K562 (cell line): ENCODE measurements around the gene DPP4. TPM values are rescaled to one million over a fixed set of nuclear protein-coding genes. Genes with fewer than 3 reads are reported as not detected.

Experiments
- ATAC-seq: fragments of 200-7000 bp; cut with Tn5 transposase; 3 replicates; pipeline ENCODE4 v1.9.1; 2020; ENCODE audit warnings: moderate library complexity
- BruUV-seq: library from RNA; stranded (reverse); fragments of 400-500 nt; replicated peaks from 2 replicates; lab custom pipeline; 2021; lab: Mats Ljungman, UMichigan
- CTCF ChIA-PET: fragments of 300-600 bp; formaldehyde crosslinking; extraction: SDS; loops from one replicate; lab custom pipeline; 2021; ENCODE audit warnings: low intra/inter-chr PET ratio; lab: Yijun Ruan, JAX
- POLR2A ChIA-PET: fragments of 300-600, 350-650 bp; sonication (Branson Sonifier 250); formaldehyde crosslinking; extraction: SDS; loops from one replicate; lab custom pipeline; 2021; ENCODE audit warnings: antibody characterized with exemption, inconsistent platforms; lab: Yijun Ruan, JAX
- DNase-seq, 4 experiments: peaks; one replicate each; pipeline versions ENCODE4 v3.0.0 to v3.0.0-alpha.2; 2011 to 2018; ENCODE audit warnings: low spot score in 3 of 4, mixed read lengths in 3 of 4; ENCODE audit errors: extremely low read depth in 1 of 4
- FAIRE-seq: peaks from 2 replicates; lab custom pipeline; 2011; peaks lifted over from hg19 to GRCh38; lab: Jason Lieb, UNC
- H2AFZ ChIP-seq: 2 replicates; pipeline ENCODE4 v1.6.0; 2011; ENCODE audit warnings: low read depth, low read length, control low read depth, inconsistent platforms
- H3K27ac ChIP-seq: fragments of 200-600 bp; 3 replicates; pipeline ENCODE4 v1.8.0; 2011; ENCODE audit warnings: low read depth, mild to moderate bottlenecking, control low read depth, inconsistent platforms, low read length, moderate library complexity, mixed read lengths; ENCODE audit errors: extremely low read depth
- H3K27me3 ChIP-seq, 2 experiments: fragments of 300-600 bp in 1 of 2; 2 replicates in 1 of 2; 3 replicates in 1 of 2; pipeline versions ENCODE4 v1.6.0 to v1.8.0; 2011; ENCODE audit warnings: inconsistent platforms in 2 of 2, low read length in 2 of 2, mild to moderate bottlenecking in 1 of 2, mixed read lengths in 1 of 2, moderate library complexity in 1 of 2; ENCODE audit not compliant: control insufficient read depth in 2 of 2, insufficient read depth in 2 of 2
- H3K36me3 ChIP-seq: fragments of 300-600 bp; 3 replicates; pipeline ENCODE4 v1.8.0; 2011; ENCODE audit warnings: mild to moderate bottlenecking, low read length, inconsistent platforms; ENCODE audit not compliant: control insufficient read depth, insufficient read depth
- H3K4me1 ChIP-seq, 2 experiments: fragments of 200-600 bp in 1 of 2; replicated peaks in 1 of 2; 2 replicates in 1 of 2; 3 replicates in 1 of 2; pipeline versions ENCODE4 v1.5.1 to v1.8.0; 2011; ENCODE audit warnings: inconsistent platforms in 2 of 2, low read length in 2 of 2, mild to moderate bottlenecking in 1 of 2, mixed read lengths in 1 of 2, moderate library complexity in 1 of 2; ENCODE audit not compliant: control insufficient read depth in 2 of 2, insufficient read depth in 2 of 2
- H3K4me2 ChIP-seq: 2 replicates; pipeline ENCODE4 v1.6.1; 2011; ENCODE audit warnings: low read length, control low read depth, inconsistent platforms, mixed read lengths; ENCODE audit not compliant: insufficient read depth
- H3K4me3 ChIP-seq: fragments of 200-600 bp; sonication (generic), shearing (Covaris generic); 2 replicates; pipeline ENCODE4 v1.5.1; 2016; ENCODE audit warnings: control low read depth, inconsistent platforms
- H3K79me2 ChIP-seq: fragments of 200-600 bp; 3 replicates; pipeline ENCODE4 v1.8.0; 2011; ENCODE audit warnings: low read length, inconsistent platforms; ENCODE audit not compliant: control insufficient read depth, insufficient read depth
- H3K9ac ChIP-seq, 2 experiments: 2 replicates each; pipeline versions ENCODE4 v1.6.0 to v1.6.1; 2011; ENCODE audit warnings: low read depth in 2 of 2, low read length in 2 of 2, control low read depth in 1 of 2, inconsistent platforms in 1 of 2, mild to moderate bottlenecking in 1 of 2, mixed read lengths in 1 of 2; ENCODE audit not compliant: insufficient read depth in 1 of 2
- H3K9me1 ChIP-seq: one replicate; pipeline ENCODE4 v1.6.0; 2011; ENCODE audit warnings: inconsistent platforms, mild to moderate bottlenecking, low read length, moderate library complexity; ENCODE audit not compliant: control insufficient read depth, insufficient read depth
- H3K9me3 ChIP-seq: replicated peaks from 2 replicates; pipeline ENCODE4 v1.5.1; 2011; ENCODE audit warnings: low read depth, low read length, inconsistent platforms; ENCODE audit not compliant: control insufficient read depth, insufficient read depth
- H4K20me1 ChIP-seq: replicated peaks from 2 replicates; pipeline ENCODE4 v1.6.1; 2011; ENCODE audit warnings: low read length, inconsistent platforms, mixed read lengths; ENCODE audit not compliant: control insufficient read depth, insufficient read depth
- CBX1 ChIP-seq: sonication (generic); IDR thresholded peaks from 2 replicates; pipeline ENCODE4 v1.6.1; 2016; ENCODE audit warnings: antibody characterized with exemption, low read depth, mild to moderate bottlenecking
- EP400 ChIP-seq: fragments of 450-650 bp; IDR thresholded peaks from 2 replicates; pipeline ENCODE4 v1.6.1; 2017; ENCODE audit warnings: antibody characterized with exemption, mild to moderate bottlenecking, moderate library complexity
- HDAC1 ChIP-seq, 2 experiments: fragments of 450-650 bp; IDR thresholded peaks; 2 replicates each; pipeline ENCODE4 v1.6.1; 2016 to 2017; ENCODE audit warnings: inconsistent platforms in 1 of 2, mild to moderate bottlenecking in 1 of 2, moderate library complexity in 1 of 2
- HLTF ChIP-seq: fragments of 450-650 bp; IDR thresholded peaks from 2 replicates; pipeline ENCODE4 v1.6.1; 2016
- RBM17 ChIP-seq: fragments of 200-400 bp; formaldehyde crosslinking; IDR thresholded peaks from 2 replicates; pipeline ENCODE4 v1.6.1; 2017; ENCODE audit warnings: low read depth, mild to moderate bottlenecking, low read length, borderline replicate concordance
- SIX5 ChIP-seq, 2 experiments: IDR thresholded peaks; 2 replicates each; pipeline ENCODE4 v1.6.1; 2011; ENCODE audit warnings: low read length in 2 of 2, borderline replicate concordance in 1 of 2, low read depth in 1 of 2, mild to moderate bottlenecking in 1 of 2, moderate library complexity in 1 of 2; ENCODE audit not compliant: insufficient read depth in 1 of 2
- SRSF1 ChIP-seq: fragments of 200-400 bp; formaldehyde crosslinking; IDR thresholded peaks from 2 replicates; pipeline ENCODE4 v1.6.1; 2017; ENCODE audit warnings: mild to moderate bottlenecking, low read depth, low read length, moderate library complexity
- ZNF282 ChIP-seq: sonication (generic); formaldehyde crosslinking; IDR thresholded peaks from 2 replicates; pipeline ENCODE4 v1.8.1; 2023; ENCODE audit warnings: missing genetic modification reagents
- WGBS: fragments of 100-300 bp; shearing (Covaris generic); methylation state at CpG from one replicate; pipeline ENCODE4 v1.1.6; 2016; ENCODE audit warnings: low coverage, mixed read lengths; ENCODE audit not compliant: insufficient coverage; ENCODE audit errors: missing lambda C conversion rate; 5-methylcytosine and 5-hydroxymethylcytosine counted together
- in situ Hi-C: fragments of 300-500 bp; cut with MboI; formaldehyde crosslinking; loops from 4 replicates; pipeline ENCODE4 v1.15.0; 2018; ENCODE audit warnings: inconsistent platforms, mixed read lengths
- intact Hi-C: fragments of 100-400 bp; cut with micrococcal nuclease; formaldehyde crosslinking; loops from 2 replicates; pipeline ENCODE4 v1.14.2; 2022
- polyA plus RNA-seq, 8 experiments: library from polyadenylated mRNA; depleted of rRNA in 4 of 8; stranded (reverse) in 5 of 8; unstranded in 3 of 8; fragments of >200 nt; fragmentation: Nextera tagmentation in 2 of 8; fragmentation: Illumina TruSeq in 1 of 8; extraction: Ambion mirVana in 2 of 8; extraction: Trizol in 1 of 8; gene quantifications; 2 replicates each; pipeline versions ENCODE4 v1.2.1 to v1.2.3, GENCODE V29; 2011 to 2014; ENCODE audit warnings: inconsistent platforms in 1 of 8, missing spikeins in 1 of 8
- total RNA-seq, 7 experiments: library from RNA; depleted of rRNA in 6 of 7; stranded (reverse); fragments of >200 nt in 6 of 7; fragmentation: Illumina TruSeq in 2 of 7; extraction: Trizol in 2 of 7; gene quantifications; 2 replicates each; pipeline versions ENCODE4 v1.2.1 to v1.2.3, GENCODE V29; 2011 to 2021; ENCODE audit warnings: low replicate concordance in 1 of 7
- TF ChIP-seq, protein P1 (sequence below), 2 experiments: IDR thresholded peaks in 1 of 2; conservative IDR thresholded peaks in 1 of 2; 2 replicates each; pipeline ENCODE4 v1.6.1; 2016; ENCODE audit warnings: low read depth in 2 of 2, mild to moderate bottlenecking in 1 of 2, missing compliant biosample characterization in 1 of 2, missing genetic modification characterization in 1 of 2, moderate library complexity in 1 of 2
- TF ChIP-seq, protein P2 (sequence below): sonication (generic); formaldehyde crosslinking; IDR thresholded peaks from 2 replicates; pipeline ENCODE4 v1.8.0; 2023; ENCODE audit warnings: mild to moderate bottlenecking, missing genetic modification reagents
- TF ChIP-seq, protein P3 (sequence below): fragments of 250-450 bp; sonication (Bioruptor Pico); IDR thresholded peaks from 2 replicates; pipeline ENCODE4 v1.5.1; 2021; ENCODE audit warnings: mild to moderate bottlenecking

DPP4 gene
- total and polyA plus RNA-seq, 9 of the 15 experiments (the other 6 are each of a cell fraction or from before 2014, with no cell fraction given): 0.11 TPM; not detected in 8

DNA sequence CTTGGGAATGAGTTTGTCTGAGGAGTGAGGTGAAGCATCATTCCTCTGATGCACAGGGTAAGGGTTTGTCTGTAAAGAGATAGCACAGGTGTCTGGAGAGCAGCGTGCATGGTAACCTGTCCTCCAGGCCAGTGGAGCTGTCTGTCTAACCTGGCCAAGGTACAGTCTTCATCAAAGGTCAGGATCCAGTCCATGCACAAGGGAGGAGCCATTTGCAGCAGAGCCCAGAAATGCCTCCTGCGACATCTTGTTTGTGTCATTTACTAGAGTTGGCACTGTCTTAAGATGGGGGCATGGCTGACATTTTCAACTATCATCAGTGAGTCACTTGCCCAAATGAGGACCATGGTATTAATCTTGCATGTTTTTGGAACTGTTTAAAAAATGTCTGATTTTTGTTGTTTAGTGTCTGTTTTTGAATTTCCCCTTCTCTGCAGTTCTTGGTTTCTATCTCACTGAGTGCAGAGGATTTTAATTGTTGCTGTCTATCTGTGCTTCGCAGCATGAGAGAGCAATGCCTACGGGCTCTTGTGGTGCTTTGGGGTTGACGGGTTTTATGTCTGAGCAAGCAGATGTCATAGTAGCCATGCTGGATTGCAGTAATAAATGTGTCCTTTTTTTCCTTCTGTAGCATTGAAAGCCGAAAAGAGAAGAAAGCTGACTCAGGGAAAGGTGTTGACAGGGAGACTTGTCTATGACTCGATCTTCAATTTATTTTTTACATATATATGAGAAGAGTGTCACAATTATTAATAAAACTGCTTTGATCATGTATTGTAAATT is 91.3 kb downstream of the DPP4 start (continued):
- TF ChIP-seq, protein P1, sequence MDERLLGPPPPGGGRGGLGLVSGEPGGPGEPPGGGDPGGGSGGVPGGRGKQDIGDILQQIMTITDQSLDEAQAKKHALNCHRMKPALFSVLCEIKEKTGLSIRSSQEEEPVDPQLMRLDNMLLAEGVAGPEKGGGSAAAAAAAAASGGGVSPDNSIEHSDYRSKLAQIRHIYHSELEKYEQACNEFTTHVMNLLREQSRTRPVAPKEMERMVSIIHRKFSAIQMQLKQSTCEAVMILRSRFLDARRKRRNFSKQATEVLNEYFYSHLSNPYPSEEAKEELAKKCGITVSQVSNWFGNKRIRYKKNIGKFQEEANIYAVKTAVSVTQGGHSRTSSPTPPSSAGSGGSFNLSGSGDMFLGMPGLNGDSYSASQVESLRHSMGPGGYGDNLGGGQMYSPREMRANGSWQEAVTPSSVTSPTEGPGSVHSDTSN (CRISPR knock-in tag; IDR thresholded peaks at IDR 0.05; ENCODE audit: low read depth): no peak
- TF ChIP-seq, protein P1 (tag; conservative IDR thresholded peaks at IDR 0.05; ENCODE audit: low read depth): no peak
- no peak for TF ChIP-seq HLTF
- TF ChIP-seq RBM17: no peak

DNA sequence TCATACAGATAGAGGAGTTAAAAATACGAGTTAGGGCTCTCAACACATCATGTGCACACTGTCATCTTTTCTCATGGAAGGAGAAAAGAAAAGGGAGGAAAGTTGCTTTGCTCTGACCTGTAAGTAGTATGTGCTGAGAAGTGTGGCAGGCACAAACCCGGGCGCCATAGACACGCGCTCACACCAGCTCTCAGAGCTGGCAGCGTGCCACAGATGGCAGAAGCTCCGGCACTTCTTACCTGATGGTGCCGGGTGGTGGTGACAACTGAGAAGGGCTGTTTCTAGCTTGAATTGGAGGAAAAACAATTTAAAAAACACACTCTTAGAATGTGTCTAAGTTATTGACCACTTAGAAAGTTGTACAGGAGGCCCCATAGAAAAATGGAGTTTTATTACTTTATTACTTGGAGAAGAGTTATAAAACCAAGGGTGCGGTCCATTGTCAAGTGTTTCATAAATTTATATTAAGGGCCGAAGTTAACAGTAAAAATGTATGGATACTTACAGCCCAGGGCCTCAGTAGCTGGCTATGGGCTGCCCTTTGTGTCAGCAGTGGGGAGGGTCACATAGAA is 92.2 kb downstream of the DPP4 start:
- H3K27ac ChIP-seq: no peak overlapping the region
- no peaks in the 10 kb centered on the region for H3K4me1 ChIP-seq
- H4K20me1 ChIP-seq: no peaks in the 10 kb centered on the region
- H3K4me2 ChIP-seq: no peak overlapping the region
- ChIA-PET POLR2A (no interaction called here), CTCF (no interaction called here)
- H3K36me3 ChIP-seq: no peaks in the 10 kb centered on the region
- no peak overlapping the region for H3K4me3 ChIP-seq
- ATAC-seq: no peak
- intact Hi-C loops (no loop called here), in situ Hi-C loops (no loop called here)
- H3K9me3 ChIP-seq: no peaks in the 10 kb centered on the region
- no peaks in the 10 kb centered on the region for H3K9me1 ChIP-seq
- H3K79me2 ChIP-seq: no peaks in the 10 kb centered on the region
- under 1% methylated on average over 10 of the region's 10 CpGs for WGBS
- H3K27me3 ChIP-seq: no peaks in the 10 kb centered on the region
- DNase-seq: no peak
- no peak overlapping the region for H2AFZ ChIP-seq
- FAIRE-seq: no peak
- no TSS peak for BruUV-seq
- H3K9ac ChIP-seq: no peak overlapping the region
- TF ChIP-seq EP400 (no peak), SRSF1 (no peak), SIX5 (IDR thresholded peaks at IDR 0.05; ENCODE audit: borderline replicate concordance in 1 of 2, insufficient read depth in 1 of 2, low read depth in 1 of 2, low read length in 2 of 2) (no peak), ZNF282 (CRISPR knock-in tag) (no peak), HLTF (no peak), CBX1 (no peak), HDAC1 (IDR thresholded peaks at IDR 0.05) (no peak)
- TF ChIP-seq, protein P2, sequence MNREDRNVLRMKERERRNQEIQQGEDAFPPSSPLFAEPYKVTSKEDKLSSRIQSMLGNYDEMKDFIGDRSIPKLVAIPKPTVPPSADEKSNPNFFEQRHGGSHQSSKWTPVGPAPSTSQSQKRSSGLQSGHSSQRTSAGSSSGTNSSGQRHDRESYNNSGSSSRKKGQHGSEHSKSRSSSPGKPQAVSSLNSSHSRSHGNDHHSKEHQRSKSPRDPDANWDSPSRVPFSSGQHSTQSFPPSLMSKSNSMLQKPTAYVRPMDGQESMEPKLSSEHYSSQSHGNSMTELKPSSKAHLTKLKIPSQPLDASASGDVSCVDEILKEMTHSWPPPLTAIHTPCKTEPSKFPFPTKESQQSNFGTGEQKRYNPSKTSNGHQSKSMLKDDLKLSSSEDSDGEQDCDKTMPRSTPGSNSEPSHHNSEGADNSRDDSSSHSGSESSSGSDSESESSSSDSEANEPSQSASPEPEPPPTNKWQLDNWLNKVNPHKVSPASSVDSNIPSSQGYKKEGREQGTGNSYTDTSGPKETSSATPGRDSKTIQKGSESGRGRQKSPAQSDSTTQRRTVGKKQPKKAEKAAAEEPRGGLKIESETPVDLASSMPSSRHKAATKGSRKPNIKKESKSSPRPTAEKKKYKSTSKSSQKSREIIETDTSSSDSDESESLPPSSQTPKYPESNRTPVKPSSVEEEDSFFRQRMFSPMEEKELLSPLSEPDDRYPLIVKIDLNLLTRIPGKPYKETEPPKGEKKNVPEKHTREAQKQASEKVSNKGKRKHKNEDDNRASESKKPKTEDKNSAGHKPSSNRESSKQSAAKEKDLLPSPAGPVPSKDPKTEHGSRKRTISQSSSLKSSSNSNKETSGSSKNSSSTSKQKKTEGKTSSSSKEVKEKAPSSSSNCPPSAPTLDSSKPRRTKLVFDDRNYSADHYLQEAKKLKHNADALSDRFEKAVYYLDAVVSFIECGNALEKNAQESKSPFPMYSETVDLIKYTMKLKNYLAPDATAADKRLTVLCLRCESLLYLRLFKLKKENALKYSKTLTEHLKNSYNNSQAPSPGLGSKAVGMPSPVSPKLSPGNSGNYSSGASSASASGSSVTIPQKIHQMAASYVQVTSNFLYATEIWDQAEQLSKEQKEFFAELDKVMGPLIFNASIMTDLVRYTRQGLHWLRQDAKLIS (CRISPR knock-in tag): no peak
- TF ChIP-seq, protein P3, sequence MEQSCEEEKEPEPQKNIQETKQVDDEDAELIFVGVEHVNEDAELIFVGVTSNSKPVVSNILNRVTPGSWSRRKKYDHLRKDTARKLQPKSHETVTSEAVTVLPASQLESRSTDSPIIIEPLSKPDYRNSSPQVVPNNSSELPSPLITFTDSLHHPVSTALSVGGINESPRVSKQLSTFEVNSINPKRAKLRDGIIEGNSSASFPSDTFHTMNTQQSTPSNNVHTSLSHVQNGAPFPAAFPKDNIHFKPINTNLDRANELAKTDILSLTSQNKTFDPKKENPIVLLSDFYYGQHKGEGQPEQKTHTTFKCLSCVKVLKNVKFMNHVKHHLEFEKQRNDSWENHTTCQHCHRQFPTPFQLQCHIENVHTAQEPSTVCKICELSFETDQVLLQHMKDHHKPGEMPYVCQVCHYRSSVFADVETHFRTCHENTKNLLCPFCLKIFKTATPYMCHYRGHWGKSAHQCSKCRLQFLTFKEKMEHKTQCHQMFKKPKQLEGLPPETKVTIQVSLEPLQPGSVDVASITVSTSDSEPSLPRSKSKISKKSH (CRISPR knock-in tag): no peak
